SH-SY5Y (cell line): ENCODE measurements around the gene DNM1L.

Experiments
- GATA2 ChIP-seq: IDR thresholded peaks from 2 replicates; pipeline ENCODE4 v1.6.1; 2011; ENCODE audit warnings: mild to moderate bottlenecking, low read depth, low read length
- GATA3 ChIP-seq: IDR thresholded peaks from 2 replicates; pipeline ENCODE4 v1.6.1; 2011; ENCODE audit warnings: low read depth, mild to moderate bottlenecking, low read length, moderate library complexity

DNA sequence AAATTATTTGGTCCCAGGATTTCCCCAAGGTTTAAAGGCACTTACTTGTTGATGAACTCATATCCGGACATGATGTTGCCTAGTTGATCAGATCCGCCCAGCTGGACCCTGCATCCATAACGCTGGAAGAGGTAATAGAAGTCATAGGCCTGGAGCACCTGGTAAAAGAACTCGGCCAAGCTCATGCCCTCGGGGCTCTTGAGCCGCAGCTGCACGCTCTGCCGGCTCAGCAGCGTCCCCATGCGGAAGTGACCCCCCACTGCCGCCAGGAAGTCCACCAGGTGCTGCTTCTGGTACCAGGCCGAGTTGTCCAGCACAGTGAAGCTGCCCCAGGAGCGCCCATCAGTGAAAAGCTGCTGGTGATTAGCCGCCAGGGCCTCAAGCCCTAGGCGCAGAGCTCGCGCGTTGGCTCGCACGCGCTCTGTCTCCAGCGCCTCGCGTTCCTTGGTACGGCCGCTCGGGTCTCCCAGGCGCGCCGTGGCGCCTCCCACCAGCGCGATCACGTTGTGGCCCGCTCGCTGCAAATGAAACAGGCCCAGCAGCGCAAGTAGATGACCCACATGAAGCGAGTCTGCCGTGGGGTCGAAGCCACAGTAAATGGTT, 76.1 kb downstream of the DNM1L start:
- no peak for TF ChIP-seq GATA2
- TF ChIP-seq GATA3 = no peak
